HG02759 (cell line): Measurements from ENCODE around the gene CTNNBL1.

Source experiments
- ATAC-seq: cut with Tn5 transposase; IDR thresholded peaks from one replicate; pipeline ENCODE4 v1.9.1; 2021; ENCODE audit warnings: mild to moderate bottlenecking, moderate library complexity; ENCODE audit not compliant: unreplicated experiment

Gene CTNNBL1

GRCh38 chr20:37875460-37876175 lies 181.8 kb downstream of the CTNNBL1 start:
- no peak for ATAC-seq

- no peak for ATAC-seq
These were observed 183.0 kb downstream of the CTNNBL1 start for GRCh38 chr20:37876863-37877262.

- ATAC-seq: no peak
These were observed 184.3 kb downstream of the CTNNBL1 start for GRCh38 chr20:37877832-37878772.

GRCh38 chr20:37878835-37879599 lies 185.2 kb downstream of the CTNNBL1 start:
- ATAC-seq: no peak

- ATAC-seq: no peak
These were observed 186.0 kb downstream of the CTNNBL1 start for GRCh38 chr20:37879843-37880242.

GRCh38 chr20:37880726-37881591 lies 187.1 kb downstream of the CTNNBL1 start:
- ATAC-seq: no peak

GRCh38 chr20:37881601-37882343 lies 187.9 kb downstream of the CTNNBL1 start:
- ATAC-seq: no peak

- ATAC-seq: no peak
These were observed 189.3 kb downstream of the CTNNBL1 start for GRCh38 chr20:37882961-37883712.

GRCh38 chr20:37885042-37885441 lies 191.2 kb downstream of the CTNNBL1 start:
- no peak for ATAC-seq

- no peak for ATAC-seq
These were observed 192.0 kb downstream of the CTNNBL1 start for GRCh38 chr20:37885593-37886503.

- no peak for ATAC-seq
These were observed 193.0 kb downstream of the CTNNBL1 start for GRCh38 chr20:37886851-37887297.

- no peak for ATAC-seq
These were observed 194.8 kb downstream of the CTNNBL1 start for GRCh38 chr20:37888641-37889040.

GRCh38 chr20:37890108-37890507 lies 196.3 kb downstream of the CTNNBL1 start:
- no peak for ATAC-seq

- ATAC-seq: no peak
These were observed 196.8 kb downstream of the CTNNBL1 start for GRCh38 chr20:37890643-37891042.

- no peak for ATAC-seq
These were observed 198.2 kb downstream of the CTNNBL1 start for GRCh38 chr20:37892001-37892400.

- ATAC-seq: no peak
These were observed 199.9 kb downstream of the CTNNBL1 start for GRCh38 chr20:37893566-37894241.

- no peak for ATAC-seq
These were observed 200.6 kb downstream of the CTNNBL1 start for GRCh38 chr20:37894454-37894853.
